Measurements from ENCODE around the gene ZNF804B.

- TF ChIP-seq EP300 (IDR thresholded peaks at IDR 0.05): no peak
- TF ChIP-seq CTCF (IDR thresholded peaks at IDR 0.05): no peak
- no peak for TF ChIP-seq POLR2A (IDR thresholded peaks at IDR 0.05)
- no peak for TF ChIP-seq POLR2AphosphoS5 (IDR thresholded peaks at IDR 0.05)
Observed at GRCh38 chr7:89054361-89054760, 294.9 kb downstream of the ZNF804B start.

Data from sigmoid colon (tissue), 4 donors.